A549 (cell line): ENCODE measurements around the gene SEMA3A. TPM values are rescaled to one million over a fixed set of nuclear protein-coding genes. Genes with fewer than 3 reads are reported as not detected.

Source experiments
- ATAC-seq, 2 experiments: fragments of 200-7000 bp in 1 of 2; fragments of >200 bp in 1 of 2; cut with Nextera tagmentation in 1 of 2; cut with Tn5 transposase in 1 of 2; 3 replicates each; pipeline versions ENCODE4 v1.8.0 to v1.9.1; 2018 to 2020; ENCODE audit warnings: mild to moderate bottlenecking in 1 of 2, moderate library complexity in 1 of 2
- CTCF ChIA-PET: fragments of 300-600 bp; sonication (Branson Sonifier 250); formaldehyde crosslinking; extraction: SDS; loops from one replicate; lab custom pipeline; 2021; ENCODE audit warnings: antibody characterized with exemption, inconsistent platforms; lab: Yijun Ruan, JAX
- POLR2A ChIA-PET: fragments of 350-600 bp; formaldehyde crosslinking; extraction: SDS; loops from one replicate; lab custom pipeline; 2021; ENCODE audit warnings: antibody characterized with exemption, inconsistent platforms; lab: Yijun Ruan, JAX
- DNase-seq, 2 experiments: peaks; one replicate each; pipeline versions ENCODE4 v3.0.0 to v3.0.0-alpha.2; 2011 to 2016; ENCODE audit warnings: low read depth in 1 of 2, low spot score in 1 of 2
- FAIRE-seq: peaks from 2 replicates; lab custom pipeline; 2011; peaks lifted over from hg19 to GRCh38; lab: Jason Lieb, UNC
- H3K27ac ChIP-seq, 2 experiments: fragments of >200 bp; sonication (Bioruptor Twin); formaldehyde crosslinking; 3 replicates each; pipeline ENCODE4 v1.5.1; 2016 to 2017
- H3K4me1 ChIP-seq: fragments of >200 bp; sonication (Bioruptor Twin); formaldehyde crosslinking; 3 replicates; pipeline ENCODE4 v1.6.1; 2016
- H3K4me2 ChIP-seq: fragments of >200 bp; sonication (Bioruptor Twin); formaldehyde crosslinking; 3 replicates; pipeline ENCODE4 v1.6.1; 2016
- H3K4me3 ChIP-seq: fragments of >200 bp; sonication (Bioruptor Twin); formaldehyde crosslinking; 3 replicates; pipeline ENCODE4 v1.5.1; 2016
- H3K9me3 ChIP-seq: fragments of >200 bp; sonication (Bioruptor Twin); formaldehyde crosslinking; 3 replicates; pipeline ENCODE4 v1.6.1; 2016
- BHLHE40 ChIP-seq: IDR thresholded peaks from 2 replicates; pipeline ENCODE4 v1.6.1; 2012; ENCODE audit warnings: low read depth, low read length, inconsistent platforms
- CBX2 ChIP-seq: fragments of 200-600 bp; sonication (generic); IDR thresholded peaks from 2 replicates; pipeline ENCODE4 v1.6.1; 2016; ENCODE audit warnings: low read depth, mild to moderate bottlenecking, borderline replicate concordance
- CBX8 ChIP-seq: fragments of 200-600 bp; sonication (generic); IDR thresholded peaks from 2 replicates; pipeline ENCODE4 v1.6.1; 2016
- CHD4 ChIP-seq: fragments of 200-600 bp; sonication (generic); IDR thresholded peaks from 2 replicates; pipeline ENCODE4 v1.6.1; 2016; ENCODE audit warnings: antibody characterized with exemption, mild to moderate bottlenecking, borderline replicate concordance
- EHF ChIP-seq: fragments of 250-450 bp; sonication (Bioruptor Pico); IDR thresholded peaks from 2 replicates; pipeline ENCODE4 v1.5.0; 2020; ENCODE audit warnings: mild to moderate bottlenecking
- FOSB ChIP-seq: fragments of 250-450 bp; sonication (Bioruptor Pico); IDR thresholded peaks from 2 replicates; pipeline ENCODE4 v1.5.0; 2020; ENCODE audit warnings: mild to moderate bottlenecking, moderate library complexity
- JUN ChIP-seq, 2 experiments: fragments of >200 bp; sonication (Bioruptor Twin); formaldehyde crosslinking; IDR thresholded peaks; 2 replicates in 1 of 2; 3 replicates in 1 of 2; pipeline ENCODE4 v1.6.1; 2016 to 2017
- KDM5A ChIP-seq: fragments of 200-600 bp; sonication (generic); IDR thresholded peaks from 2 replicates; pipeline ENCODE4 v1.6.1; 2016; ENCODE audit warnings: antibody characterized with exemption, mild to moderate bottlenecking
- MAZ ChIP-seq: fragments of 150-350 bp; IDR thresholded peaks from 2 replicates; pipeline ENCODE4 v1.6.1; 2014; ENCODE audit warnings: antibody characterized with exemption, low read depth, low read length, borderline replicate concordance
- NPAS2 ChIP-seq: fragments of 250-450 bp; sonication (Bioruptor Pico); IDR thresholded peaks from 2 replicates; pipeline ENCODE4 v1.8.0; 2022; ENCODE audit warnings: mild to moderate bottlenecking, moderate library complexity, borderline replicate concordance
- NR3C1 ChIP-seq: fragments of >200 bp; sonication (Bioruptor Twin); formaldehyde crosslinking; IDR thresholded peaks from 3 replicates; pipeline ENCODE4 v1.6.1; 2017
- PHF8 ChIP-seq: fragments of 200-600 bp; sonication (generic); IDR thresholded peaks from 2 replicates; pipeline ENCODE4 v1.6.1; 2016; ENCODE audit warnings: low read depth, mild to moderate bottlenecking, antibody characterized with exemption, moderate library complexity, borderline replicate concordance
- RCOR1 ChIP-seq: fragments of 150-350 bp; IDR thresholded peaks from 2 replicates; pipeline ENCODE4 v1.6.1; 2014; ENCODE audit warnings: antibody characterized with exemption, low read length, low read depth
- RFX5 ChIP-seq: fragments of 450-650 bp; IDR thresholded peaks from 2 replicates; pipeline ENCODE4 v1.7.1; 2014; ENCODE audit warnings: antibody characterized with exemption, mild to moderate bottlenecking, moderate library complexity
- RNF2 ChIP-seq: fragments of 200-600 bp; sonication (generic); IDR thresholded peaks from 2 replicates; pipeline ENCODE4 v1.6.1; 2016; ENCODE audit warnings: low read depth, mild to moderate bottlenecking, antibody characterized with exemption, moderate library complexity, borderline replicate concordance
- TP53 ChIP-seq: fragments of 250-450 bp; sonication (Bioruptor Pico); IDR thresholded peaks from 2 replicates; pipeline ENCODE4 v1.5.0; 2021; ENCODE audit warnings: mild to moderate bottlenecking, moderate library complexity
- ZC3H11A ChIP-seq: fragments of 450-650 bp; IDR thresholded peaks from 2 replicates; pipeline ENCODE4 v1.6.1; 2014; ENCODE audit warnings: antibody characterized with exemption, mild to moderate bottlenecking
- WGBS: methylation state at CpG from one replicate; pipeline ENCODE4 v1.1.6; 2017; ENCODE audit errors: missing lambda C conversion rate; 5-methylcytosine and 5-hydroxymethylcytosine counted together
- polyA plus RNA-seq, 4 experiments: library from polyadenylated mRNA; depleted of rRNA in 3 of 4; stranded (reverse); fragments of >200 nt; fragmentation: RNase III in 1 of 4; extraction: RNeasy Plus Mini Kit Qiagen cat#74134 plus additional on column Dnase treatment in 1 of 4; gene quantifications; 2 replicates in 3 of 4; 3 replicates in 1 of 4; pipeline ENCODE4 v1.2.3, GENCODE V29; 2011 to 2017
- TF ChIP-seq, protein P1 (sequence below): fragments of 200-600 bp; sonication (generic); IDR thresholded peaks from 2 replicates; pipeline ENCODE4 v1.6.1; 2016; ENCODE audit warnings: antibody characterized with exemption, mild to moderate bottlenecking, moderate library complexity
- TF ChIP-seq, protein P2 (sequence below): fragments of >200 bp; sonication (Bioruptor Twin); formaldehyde crosslinking; IDR thresholded peaks from 3 replicates; pipeline ENCODE4 v1.5.1; 2016

Gene SEMA3A
- polyA plus RNA-seq, 2 of the 4 experiments (the other 2 are of a cell fraction) = 3.6 to 19.1 TPM

DNA sequence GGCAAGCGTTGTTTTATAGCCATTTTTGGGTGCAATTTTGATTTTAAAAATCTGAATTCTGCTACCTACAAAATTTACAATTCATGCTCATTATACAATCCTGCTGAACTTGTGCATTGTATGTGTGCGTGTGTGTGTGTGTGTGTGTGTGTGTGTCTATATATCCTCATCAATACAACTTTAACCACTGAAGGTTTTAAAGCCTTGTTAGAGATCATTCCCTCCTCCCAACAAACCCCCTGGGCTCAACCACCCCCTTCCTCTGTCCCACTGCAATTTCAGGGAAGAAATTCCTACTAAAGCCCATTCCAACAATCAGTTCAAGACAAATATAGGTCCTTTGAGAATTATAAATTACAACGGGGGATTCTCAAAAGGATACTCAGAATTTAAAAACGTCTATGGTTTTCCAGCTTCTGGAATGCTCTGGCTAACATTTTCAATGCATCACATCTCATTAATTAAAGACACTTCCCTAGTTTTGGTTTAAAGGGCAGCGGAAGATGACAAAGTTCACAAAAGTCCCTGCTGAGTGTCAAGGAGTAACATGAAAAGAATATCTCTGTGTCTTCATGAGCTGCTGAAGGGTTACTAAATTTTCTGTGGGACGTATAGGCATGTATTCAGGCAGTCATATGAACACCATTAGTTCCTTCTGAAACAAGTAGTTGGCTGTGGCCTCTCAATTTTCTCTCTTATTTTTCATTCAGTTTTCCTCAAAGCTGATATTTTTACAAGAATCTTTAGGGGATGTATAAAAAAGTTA, 889 bp upstream of the SEMA3A start:
- CTCF ChIA-PET = interaction anchor here (1.3 kb wide), 1 partner anchor 217 kb away, joined by 4 read pairs; no protein-coding TSS in a partner anchor
- no peak for DNase-seq
- peak; percentile 49 to 66; a peak in 4 of 6 replicates for ATAC-seq
- no peak for FAIRE-seq
- H3K4me3 ChIP-seq = peak overlapping the region; percentile 69
- TF ChIP-seq KDM5A (no peak), FOSB (CRISPR knock-in tag) (no peak), JUN (IDR thresholded peaks at IDR 0.05) (no peak; a peak in 1 of 5 replicates), RNF2 (no peak), ZC3H11A (no peak), CBX8 (no peak), PHF8 (no peak), NR3C1 (no peak), NPAS2 (no peak), CBX2 (no peak), RCOR1 (no peak), BHLHE40 (no peak), TP53 (CRISPR knock-in tag) (no peak), EHF (CRISPR knock-in tag) (no peak)
- TF ChIP-seq, protein P1, sequence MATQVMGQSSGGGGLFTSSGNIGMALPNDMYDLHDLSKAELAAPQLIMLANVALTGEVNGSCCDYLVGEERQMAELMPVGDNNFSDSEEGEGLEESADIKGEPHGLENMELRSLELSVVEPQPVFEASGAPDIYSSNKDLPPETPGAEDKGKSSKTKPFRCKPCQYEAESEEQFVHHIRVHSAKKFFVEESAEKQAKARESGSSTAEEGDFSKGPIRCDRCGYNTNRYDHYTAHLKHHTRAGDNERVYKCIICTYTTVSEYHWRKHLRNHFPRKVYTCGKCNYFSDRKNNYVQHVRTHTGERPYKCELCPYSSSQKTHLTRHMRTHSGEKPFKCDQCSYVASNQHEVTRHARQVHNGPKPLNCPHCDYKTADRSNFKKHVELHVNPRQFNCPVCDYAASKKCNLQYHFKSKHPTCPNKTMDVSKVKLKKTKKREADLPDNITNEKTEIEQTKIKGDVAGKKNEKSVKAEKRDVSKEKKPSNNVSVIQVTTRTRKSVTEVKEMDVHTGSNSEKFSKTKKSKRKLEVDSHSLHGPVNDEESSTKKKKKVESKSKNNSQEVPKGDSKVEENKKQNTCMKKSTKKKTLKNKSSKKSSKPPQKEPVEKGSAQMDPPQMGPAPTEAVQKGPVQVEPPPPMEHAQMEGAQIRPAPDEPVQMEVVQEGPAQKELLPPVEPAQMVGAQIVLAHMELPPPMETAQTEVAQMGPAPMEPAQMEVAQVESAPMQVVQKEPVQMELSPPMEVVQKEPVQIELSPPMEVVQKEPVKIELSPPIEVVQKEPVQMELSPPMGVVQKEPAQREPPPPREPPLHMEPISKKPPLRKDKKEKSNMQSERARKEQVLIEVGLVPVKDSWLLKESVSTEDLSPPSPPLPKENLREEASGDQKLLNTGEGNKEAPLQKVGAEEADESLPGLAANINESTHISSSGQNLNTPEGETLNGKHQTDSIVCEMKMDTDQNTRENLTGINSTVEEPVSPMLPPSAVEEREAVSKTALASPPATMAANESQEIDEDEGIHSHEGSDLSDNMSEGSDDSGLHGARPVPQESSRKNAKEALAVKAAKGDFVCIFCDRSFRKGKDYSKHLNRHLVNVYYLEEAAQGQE = no peak
- TF ChIP-seq, protein P2, sequence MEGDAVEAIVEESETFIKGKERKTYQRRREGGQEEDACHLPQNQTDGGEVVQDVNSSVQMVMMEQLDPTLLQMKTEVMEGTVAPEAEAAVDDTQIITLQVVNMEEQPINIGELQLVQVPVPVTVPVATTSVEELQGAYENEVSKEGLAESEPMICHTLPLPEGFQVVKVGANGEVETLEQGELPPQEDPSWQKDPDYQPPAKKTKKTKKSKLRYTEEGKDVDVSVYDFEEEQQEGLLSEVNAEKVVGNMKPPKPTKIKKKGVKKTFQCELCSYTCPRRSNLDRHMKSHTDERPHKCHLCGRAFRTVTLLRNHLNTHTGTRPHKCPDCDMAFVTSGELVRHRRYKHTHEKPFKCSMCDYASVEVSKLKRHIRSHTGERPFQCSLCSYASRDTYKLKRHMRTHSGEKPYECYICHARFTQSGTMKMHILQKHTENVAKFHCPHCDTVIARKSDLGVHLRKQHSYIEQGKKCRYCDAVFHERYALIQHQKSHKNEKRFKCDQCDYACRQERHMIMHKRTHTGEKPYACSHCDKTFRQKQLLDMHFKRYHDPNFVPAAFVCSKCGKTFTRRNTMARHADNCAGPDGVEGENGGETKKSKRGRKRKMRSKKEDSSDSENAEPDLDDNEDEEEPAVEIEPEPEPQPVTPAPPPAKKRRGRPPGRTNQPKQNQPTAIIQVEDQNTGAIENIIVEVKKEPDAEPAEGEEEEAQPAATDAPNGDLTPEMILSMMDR = no peak
- POLR2A ChIA-PET = interaction anchor here (0.7 to 1.2 kb wide), 2 partner anchors 178 to 217 kb away, joined by 3 to 8 read pairs; no protein-coding TSS in a partner anchor
- H3K4me1 ChIP-seq = peaks cover 35% of the 10 kb centered on the region
- WGBS = 14% methylated on average over 6 of the region's 6 CpGs
- peak overlapping the region; percentile 88 for H3K4me2 ChIP-seq
- H3K9me3 ChIP-seq = no peaks in the 10 kb centered on the region
- H3K27ac ChIP-seq = peak overlapping the region; percentile 71 to 82

DNA sequence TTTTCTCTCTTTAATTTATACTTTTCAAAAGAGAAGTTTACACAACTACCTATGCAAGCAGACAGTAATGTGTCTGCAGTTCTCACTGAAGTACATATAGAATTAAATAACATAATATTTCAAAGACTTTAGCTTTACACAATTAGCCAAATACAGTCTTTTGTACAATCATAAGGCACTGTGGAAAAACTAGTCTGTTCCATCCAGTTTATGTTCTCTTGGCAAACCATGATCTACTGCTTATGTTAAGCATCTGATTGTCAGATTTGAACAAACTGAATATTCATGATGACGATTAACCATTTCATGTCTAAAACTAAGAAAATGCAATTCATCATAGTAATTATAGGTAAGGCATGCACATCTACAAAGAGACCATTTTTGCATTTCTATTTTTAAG, 842 bp downstream of the SEMA3A start:
- H3K27ac ChIP-seq = peak overlapping the region; percentile 29 to 71; a peak in 5 of 6 replicates
- WGBS = 2% methylated on average over 1 of the region's 1 CpG
- H3K4me1 ChIP-seq = peaks cover 49% of the 10 kb centered on the region
- no peaks in the 10 kb centered on the region for H3K9me3 ChIP-seq
- peak overlapping the region; percentile 69 for H3K4me3 ChIP-seq
- no peak for DNase-seq
- POLR2A ChIA-PET = no interaction called here
- TF ChIP-seq CHD4 (no peak), MAZ (no peak), RFX5 (no peak)
- FAIRE-seq = no peak
- ATAC-seq = no peak
- CTCF ChIA-PET = interaction anchor here (1.1 to 1.6 kb wide), 2 partner anchors 183 to 258 kb away, joined by 5 to 6 read pairs; no protein-coding TSS in a partner anchor
- peak overlapping the region; percentile 88 for H3K4me2 ChIP-seq
